Activated CD4-positive, alpha-beta T cell treated with anti-CD3 and anti-CD28 coated beads, Interleukin-2, amount 10 ng/mL, durations not matched to agents 7 days and 5 days (primary cell): ENCODE data around the gene ANKDD1B. TPM values are rescaled to one million over a fixed set of nuclear protein-coding genes. Genes with fewer than 3 reads are reported as not detected.

Experiments used
- CTCF ChIA-PET: fragments of 350-600 bp; sonication (Branson Sonifier 250); formaldehyde crosslinking; loops from one replicate; lab custom pipeline; 2021; ENCODE audit warnings: antibody characterized with exemption; lab: Charles Lee
- POLR2A ChIA-PET: fragments of 350-600 bp; sonication (Branson Sonifier 250); formaldehyde crosslinking; loops from one replicate; lab custom pipeline; 2021; ENCODE audit warnings: antibody characterized with exemption; lab: Charles Lee
- DNase-seq: peaks from one replicate; pipeline ENCODE4 v3.0.0-alpha.2; 2020
- H3K27ac Mint-ChIP-seq: one replicate; pipeline ENCODE4 v1.8.0; 2021; ENCODE audit warnings: mild to moderate bottlenecking, moderate library complexity, mixed read lengths
- H3K27me3 Mint-ChIP-seq: one replicate; pipeline ENCODE4 v1.8.0; 2021; ENCODE audit warnings: mixed read lengths
- H3K36me3 Mint-ChIP-seq: one replicate; pipeline ENCODE4 v1.8.0; 2021; ENCODE audit warnings: low read depth, mixed read lengths
- H3K4me1 Mint-ChIP-seq: one replicate; pipeline ENCODE4 v1.8.0; 2021; ENCODE audit warnings: mixed read lengths
- H3K4me3 Mint-ChIP-seq: one replicate; pipeline ENCODE4 v1.8.0; 2021; ENCODE audit warnings: mild to moderate bottlenecking, moderate library complexity, mixed read lengths
- H3K9me3 Mint-ChIP-seq: one replicate; pipeline ENCODE4 v1.8.0; 2021; ENCODE audit warnings: mixed read lengths
- total RNA-seq, 2 experiments: library from RNA; stranded (reverse); gene quantifications; one replicate each; pipeline ENCODE4 v1.2.3, GENCODE V29; 2021

ANKDD1B gene
- total RNA-seq, 2 experiments from 2014 or later: 0.07 TPM; not detected in 1

DNA sequence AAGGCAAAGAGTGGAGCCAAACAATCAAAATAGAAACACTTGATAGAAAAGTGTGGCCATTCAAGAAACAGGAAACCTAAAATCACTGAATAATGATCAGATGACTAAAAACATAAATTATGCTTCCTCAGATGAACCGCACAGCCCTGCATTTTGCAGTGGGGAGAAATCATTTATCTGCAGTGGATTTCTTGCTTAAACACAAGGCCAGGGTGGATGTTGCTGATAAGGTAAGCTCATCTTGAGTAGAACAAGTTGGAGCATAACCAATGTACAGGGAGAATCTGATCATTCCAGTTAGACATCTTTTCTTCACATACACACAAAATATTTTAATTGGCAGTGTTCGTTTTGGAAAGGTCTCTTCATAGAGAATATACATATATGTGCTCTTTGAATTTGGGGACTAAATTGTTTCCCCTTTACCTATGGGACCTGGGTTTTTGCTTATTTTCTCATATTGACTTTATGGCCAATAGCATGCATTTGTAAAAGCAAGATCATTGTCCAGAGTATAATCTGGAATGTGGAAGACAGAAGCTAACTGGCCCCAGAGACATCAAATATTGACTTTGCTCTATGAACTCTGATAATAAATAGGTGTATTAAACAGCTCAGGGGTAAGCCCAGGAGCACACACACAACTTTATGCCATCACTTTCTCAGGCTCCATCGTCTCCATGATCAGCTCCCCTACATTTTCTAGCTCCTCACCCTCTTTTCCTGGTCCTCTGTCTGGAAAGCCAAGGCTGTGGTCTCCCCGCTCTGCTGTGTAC, 9.1 kb downstream of the ANKDD1B start:
- ChIA-PET CTCF (interaction anchor here (0.8 to 1.1 kb wide), 3 partner anchors 28 to 45 kb away, joined by 3 to 4 read pairs (median 3); no protein-coding TSS in a partner anchor), POLR2A (no interaction called here)
- H3K4me3 Mint-ChIP-seq: no peak overlapping the region
- no peaks in the 10 kb centered on the region for H3K4me1 Mint-ChIP-seq
- H3K9me3 Mint-ChIP-seq: no peaks in the 10 kb centered on the region
- no peak for DNase-seq
- H3K27ac Mint-ChIP-seq: no peak overlapping the region
- no peaks in the 10 kb centered on the region for H3K36me3 Mint-ChIP-seq
- H3K27me3 Mint-ChIP-seq: no peaks in the 10 kb centered on the region

GRCh38 chr5:75622564-75622963, 11.3 kb downstream of the ANKDD1B start:
- ChIA-PET CTCF (no interaction called here), POLR2A (no interaction called here)
- no peaks in the 10 kb centered on the region for H3K9me3 Mint-ChIP-seq
- H3K4me3 Mint-ChIP-seq: no peak overlapping the region
- no peak for DNase-seq
- H3K27ac Mint-ChIP-seq: no peak overlapping the region
- no peaks in the 10 kb centered on the region for H3K4me1 Mint-ChIP-seq
- no peaks in the 10 kb centered on the region for H3K27me3 Mint-ChIP-seq
- no peaks in the 10 kb centered on the region for H3K36me3 Mint-ChIP-seq

DNA sequence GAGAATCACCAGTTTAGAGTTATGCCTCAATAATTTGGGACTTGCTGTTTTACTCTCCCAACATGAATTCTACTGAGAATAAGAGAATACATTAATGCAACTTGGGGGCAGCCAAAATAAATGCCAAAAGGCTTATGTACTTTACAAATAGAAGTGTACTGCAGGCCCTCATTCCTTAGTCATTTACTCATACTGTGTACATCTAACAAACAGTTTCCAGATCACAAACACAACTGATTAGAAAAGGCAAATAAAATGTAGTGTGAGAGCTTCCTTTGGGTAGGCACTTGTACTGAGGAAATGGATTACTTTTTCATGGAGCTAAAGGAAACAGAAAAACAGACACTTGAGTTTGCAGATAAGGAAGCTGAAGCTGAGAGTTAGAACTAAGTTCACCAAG, 12.6 kb downstream of the ANKDD1B start:
- H3K27me3 Mint-ChIP-seq: no peaks in the 10 kb centered on the region
- CTCF ChIA-PET: no interaction called here
- no peak overlapping the region for H3K4me3 Mint-ChIP-seq
- H3K27ac Mint-ChIP-seq: no peak overlapping the region
- H3K4me1 Mint-ChIP-seq: no peaks in the 10 kb centered on the region
- DNase-seq: no peak
- no peaks in the 10 kb centered on the region for H3K9me3 Mint-ChIP-seq
- POLR2A ChIA-PET: no interaction called here
- no peaks in the 10 kb centered on the region for H3K36me3 Mint-ChIP-seq

DNA sequence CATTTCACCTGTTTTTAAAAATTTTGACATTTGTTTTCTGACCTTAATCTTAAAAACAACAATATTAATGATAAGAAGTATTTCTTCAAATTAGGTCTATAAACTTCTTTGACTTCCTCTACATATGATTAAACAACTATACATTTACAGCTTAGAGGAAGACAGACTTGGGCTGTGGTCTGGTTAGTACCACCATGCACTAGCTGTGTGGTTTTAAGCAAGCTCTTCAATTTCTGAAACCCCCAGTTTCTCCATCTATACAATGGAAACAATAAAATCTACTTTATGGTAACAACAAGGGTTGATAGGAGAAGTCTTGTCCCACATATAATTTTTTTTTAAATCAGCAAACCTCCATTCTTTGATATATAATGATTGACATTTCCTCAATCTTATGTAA, 15.7 kb downstream of the ANKDD1B start:
- H3K27me3 Mint-ChIP-seq: no peaks in the 10 kb centered on the region
- no peaks in the 10 kb centered on the region for H3K9me3 Mint-ChIP-seq
- no peak overlapping the region for H3K27ac Mint-ChIP-seq
- H3K4me1 Mint-ChIP-seq: no peaks in the 10 kb centered on the region
- ChIA-PET CTCF (no interaction called here), POLR2A (no interaction called here)
- H3K36me3 Mint-ChIP-seq: no peaks in the 10 kb centered on the region
- H3K4me3 Mint-ChIP-seq: no peak overlapping the region
- no peak for DNase-seq

GRCh38 chr5:75627801-75628200, 16.5 kb downstream of the ANKDD1B start:
- H3K27me3 Mint-ChIP-seq: no peaks in the 10 kb centered on the region
- no peak overlapping the region for H3K4me3 Mint-ChIP-seq
- ChIA-PET POLR2A (no interaction called here), CTCF (no interaction called here)
- DNase-seq: no peak
- H3K36me3 Mint-ChIP-seq: peaks cover 2% of the 10 kb centered on the region
- H3K9me3 Mint-ChIP-seq: no peaks in the 10 kb centered on the region
- no peaks in the 10 kb centered on the region for H3K4me1 Mint-ChIP-seq
- H3K27ac Mint-ChIP-seq: no peak overlapping the region

DNA sequence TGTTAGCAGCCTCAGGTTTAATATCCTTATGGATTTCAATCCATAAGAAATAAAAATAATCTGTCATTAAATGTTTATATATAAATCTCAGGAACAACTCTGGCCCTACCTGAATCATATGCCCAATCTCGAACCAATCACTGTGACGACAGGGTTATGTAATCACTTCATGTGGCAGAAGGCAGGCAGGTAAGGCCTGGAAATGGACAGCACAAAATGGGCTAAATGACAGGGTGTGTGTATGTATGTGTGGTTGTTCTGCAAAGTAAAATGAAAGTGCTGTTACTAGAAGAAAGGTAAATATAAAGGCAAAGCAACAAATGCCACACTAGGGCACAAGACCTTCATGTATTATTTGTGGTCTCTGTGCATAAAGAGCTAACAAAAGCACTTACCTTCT, 19.6 kb downstream of the ANKDD1B start:
- H3K4me3 Mint-ChIP-seq: no peak overlapping the region
- ChIA-PET POLR2A (no interaction called here), CTCF (interaction anchor here (0.7 kb wide), 1 partner anchor 38 kb away, joined by 3 read pairs; no protein-coding TSS in a partner anchor)
- no peaks in the 10 kb centered on the region for H3K27me3 Mint-ChIP-seq
- H3K36me3 Mint-ChIP-seq: peaks cover 2% of the 10 kb centered on the region
- H3K4me1 Mint-ChIP-seq: no peaks in the 10 kb centered on the region
- H3K27ac Mint-ChIP-seq: no peak overlapping the region
- no peak for DNase-seq
- peaks cover 2% of the 10 kb centered on the region for H3K9me3 Mint-ChIP-seq

GRCh38 chr5:75632321-75632720, 21.1 kb downstream of the ANKDD1B start:
- POLR2A ChIA-PET: no interaction called here
- H3K27me3 Mint-ChIP-seq: peaks cover 2% of the 10 kb centered on the region
- no peak overlapping the region for H3K27ac Mint-ChIP-seq
- H3K4me3 Mint-ChIP-seq: no peak overlapping the region
- CTCF ChIA-PET: no interaction called here
- no peaks in the 10 kb centered on the region for H3K4me1 Mint-ChIP-seq
- H3K36me3 Mint-ChIP-seq: peaks cover 2% of the 10 kb centered on the region
- peaks cover 2% of the 10 kb centered on the region for H3K9me3 Mint-ChIP-seq
- no peak for DNase-seq

GRCh38 chr5:75637949-75638348, 26.7 kb downstream of the ANKDD1B start:
- no peak for DNase-seq
- Mint-ChIP-seq H3K36me3 (no peaks in the 10 kb centered on the region), H3K4me1 (no peaks in the 10 kb centered on the region), H3K27ac (no peak overlapping the region), H3K9me3 (peaks cover 4% of the 10 kb centered on the region), H3K27me3 (peaks cover 2% of the 10 kb centered on the region), H3K4me3 (no peak overlapping the region)
- ChIA-PET POLR2A (no interaction called here), CTCF (interaction anchor here (0.7 kb wide), 1 partner anchor 8 kb away, joined by 4 read pairs; no protein-coding TSS in a partner anchor)

DNA sequence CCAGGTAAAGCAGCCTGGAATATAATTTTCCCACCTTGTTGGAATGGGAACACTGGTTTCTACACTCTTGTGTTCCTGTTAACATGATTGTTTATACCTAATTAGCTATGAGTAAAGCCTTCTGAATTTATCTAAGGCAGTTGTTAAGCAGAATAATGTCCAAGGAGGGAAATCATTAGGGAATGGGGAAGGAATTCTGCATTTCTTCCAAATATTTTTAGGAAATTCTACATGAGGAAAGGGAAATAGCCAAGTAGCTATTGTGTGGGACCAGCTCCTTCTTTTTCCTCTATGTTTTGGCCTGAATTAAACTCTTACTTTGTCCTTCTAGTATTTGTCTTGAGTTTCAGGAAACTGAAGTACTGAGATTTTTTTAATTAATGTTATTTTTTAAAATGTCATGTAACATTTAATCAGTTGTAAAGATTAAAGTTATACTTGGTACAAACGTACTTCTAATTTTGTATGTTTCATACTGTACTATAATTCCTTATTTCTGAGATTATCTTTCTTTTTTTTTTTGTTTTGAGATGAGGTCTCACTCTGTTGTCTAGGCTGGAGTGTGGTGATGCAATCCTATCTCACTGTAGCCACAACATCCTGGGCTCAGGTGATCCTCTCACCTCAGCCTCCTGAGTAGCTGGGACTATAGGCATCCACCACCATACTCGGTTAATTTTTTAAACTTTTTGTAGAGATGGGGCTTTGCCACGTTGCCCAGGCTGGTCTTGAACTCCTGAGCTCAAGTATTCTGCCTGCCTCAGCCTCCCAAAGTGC, 28.5 kb downstream of the ANKDD1B start:
- Mint-ChIP-seq H3K4me1 (no peaks in the 10 kb centered on the region), H3K27me3 (peaks cover 2% of the 10 kb centered on the region), H3K36me3 (no peaks in the 10 kb centered on the region), H3K9me3 (peaks cover 3% of the 10 kb centered on the region), H3K4me3 (no peak overlapping the region), H3K27ac (no peak overlapping the region)
- CTCF ChIA-PET: interaction anchor here (0.6 kb wide), 1 partner anchor 447 kb away, joined by 3 read pairs; no protein-coding TSS in a partner anchor
- DNase-seq: no peak
- POLR2A ChIA-PET: no interaction called here

DNA sequence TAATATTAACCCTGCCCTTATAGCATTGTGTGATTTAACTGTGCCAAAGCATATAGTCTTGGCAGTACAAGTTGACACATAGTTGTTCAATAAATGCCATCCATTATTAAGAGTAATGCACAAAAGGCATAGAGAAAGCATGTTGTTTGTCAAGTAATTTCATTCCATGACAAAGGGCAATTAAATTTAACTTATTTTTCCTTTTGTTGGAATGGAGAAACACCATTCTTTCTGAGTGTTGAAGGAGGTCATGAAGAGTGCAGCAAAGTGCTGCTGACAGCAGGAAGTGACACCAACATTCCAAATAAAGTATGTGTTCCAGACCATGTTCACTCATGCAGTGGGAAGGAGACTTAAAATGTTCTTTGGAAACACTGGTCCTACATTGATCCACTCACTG, 29.1 kb downstream of the ANKDD1B start:
- Mint-ChIP-seq H3K36me3 (no peaks in the 10 kb centered on the region), H3K4me3 (no peak overlapping the region), H3K4me1 (no peaks in the 10 kb centered on the region), H3K9me3 (peaks cover 3% of the 10 kb centered on the region), H3K27ac (no peak overlapping the region), H3K27me3 (peaks cover 2% of the 10 kb centered on the region)
- CTCF ChIA-PET: no interaction called here
- POLR2A ChIA-PET: no interaction called here
- no peak for DNase-seq

- Mint-ChIP-seq H3K4me1 (no peaks in the 10 kb centered on the region), H3K4me3 (no peak overlapping the region), H3K27me3 (peaks cover 2% of the 10 kb centered on the region), H3K27ac (no peak overlapping the region), H3K9me3 (peaks cover 3% of the 10 kb centered on the region), H3K36me3 (no peaks in the 10 kb centered on the region)
- POLR2A ChIA-PET: no interaction called here
- CTCF ChIA-PET: no interaction called here
- DNase-seq: no peak
Observed at GRCh38 chr5:75640826-75641225, 29.6 kb downstream of the ANKDD1B start.

- no peak overlapping the region for H3K4me3 Mint-ChIP-seq
Observed at GRCh38 chr5:75648712-75649111, 37.5 kb downstream of the ANKDD1B start.

DNA sequence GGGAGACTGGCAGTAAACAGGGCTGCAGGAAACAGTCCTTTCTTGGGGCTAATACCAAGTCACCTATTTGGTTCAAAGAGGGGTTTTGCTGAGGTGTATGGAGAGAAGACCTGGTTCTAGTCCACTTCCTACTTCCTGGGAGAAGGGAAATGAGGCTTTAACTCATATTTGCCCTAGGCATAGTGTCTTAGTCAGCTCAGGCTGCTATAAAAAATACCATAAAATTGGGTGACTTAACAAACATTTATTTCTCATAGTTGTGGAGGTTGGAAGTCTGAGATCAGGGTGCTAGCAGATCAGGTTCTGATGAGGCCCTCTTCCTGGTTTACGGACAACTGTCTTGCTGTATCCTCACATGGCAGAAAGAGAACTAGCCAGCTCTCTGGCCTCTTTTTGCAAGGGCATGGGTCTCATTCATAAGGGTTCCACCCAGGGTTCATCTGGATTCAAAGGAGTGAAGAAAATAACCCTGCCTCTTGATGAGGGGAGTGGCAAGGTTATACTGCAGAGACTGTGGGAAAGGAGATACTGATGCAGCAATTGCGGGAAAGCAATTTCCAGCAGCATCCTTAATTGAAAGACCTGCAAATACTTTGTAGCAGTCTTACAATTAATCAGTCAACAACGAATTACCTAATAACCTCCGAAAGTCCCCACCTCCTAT, 40.5 kb downstream of the ANKDD1B start:
- DNase-seq: no peak
- Mint-ChIP-seq H3K4me1 (peaks cover 6% of the 10 kb centered on the region), H3K27me3 (no peaks in the 10 kb centered on the region), H3K27ac (no peak overlapping the region), H3K4me3 (no peak overlapping the region), H3K36me3 (no peaks in the 10 kb centered on the region), H3K9me3 (peaks cover 5% of the 10 kb centered on the region)
- ChIA-PET CTCF (no interaction called here), POLR2A (no interaction called here)

More at GRCh38 chr5:75648712-75649111, 37.5 kb downstream of the ANKDD1B start:
- Mint-ChIP-seq H3K36me3 (no peaks in the 10 kb centered on the region), H3K9me3 (peaks cover 5% of the 10 kb centered on the region), H3K27me3 (no peaks in the 10 kb centered on the region), H3K4me1 (peaks cover 6% of the 10 kb centered on the region), H3K27ac (no peak overlapping the region)
- no peak for DNase-seq
- POLR2A ChIA-PET: no interaction called here
- CTCF ChIA-PET: no interaction called here
